Loucy (cell line): Measurements from ENCODE around the gene RPH3AL.

Experiments
- H2AFZ ChIP-seq: fragments of 200-600 bp; sonication (generic); 2 replicates; pipeline ENCODE4 v1.6.0; 2016; ENCODE audit warnings: antibody characterized with exemption, mild to moderate bottlenecking, low read length, moderate library complexity
- H3F3A ChIP-seq: fragments of 200-600 bp; 2 replicates; pipeline ENCODE4 v1.6.0; 2016; ENCODE audit warnings: antibody characterized with exemption, low read depth, mild to moderate bottlenecking
- H3K27me3 ChIP-seq: fragments of 200-600 bp; sonication (generic); 2 replicates; pipeline ENCODE4 v1.6.1; 2014; ENCODE audit warnings: low read length, mild to moderate bottlenecking; ENCODE audit not compliant: insufficient read depth, poor library complexity, severe bottlenecking
- H3K36me3 ChIP-seq: fragments of 200-600 bp; sonication (generic); 2 replicates; pipeline ENCODE4 v1.6.1; 2016; ENCODE audit warnings: low read length; ENCODE audit not compliant: insufficient read depth
- H3K4me1 ChIP-seq: fragments of 200-600 bp; sonication (generic); 2 replicates; pipeline ENCODE4 v1.5.1; 2014; ENCODE audit warnings: low read length, mild to moderate bottlenecking; ENCODE audit not compliant: insufficient read depth, poor library complexity, severe bottlenecking
- H3K4me2 ChIP-seq: fragments of 200-600 bp; sonication (generic); 2 replicates; pipeline ENCODE4 v1.6.0; 2014; ENCODE audit warnings: antibody characterized with exemption, low read length, low read depth, mild to moderate bottlenecking; ENCODE audit not compliant: poor library complexity, severe bottlenecking
- H3K4me3 ChIP-seq: fragments of 200-600 bp; sonication (generic); 2 replicates; pipeline ENCODE4 v1.5.1; 2014; ENCODE audit warnings: low read length, mild to moderate bottlenecking, mixed read lengths; ENCODE audit not compliant: poor library complexity, severe bottlenecking
- H3K79me2 ChIP-seq: fragments of 200-600 bp; sonication (generic); 2 replicates; pipeline ENCODE4 v1.6.1; 2014; ENCODE audit warnings: low read length; ENCODE audit not compliant: insufficient read depth
- H3K9ac ChIP-seq: fragments of 200-600 bp; sonication (generic); 2 replicates; pipeline ENCODE4 v1.6.0; 2014; ENCODE audit warnings: mild to moderate bottlenecking, low read depth, low read length, moderate library complexity; ENCODE audit not compliant: poor library complexity, severe bottlenecking
- H3K9me2 ChIP-seq: fragments of 200-600 bp; sonication (generic); replicated peaks from 2 replicates; pipeline ENCODE4 v1.6.1; 2016; ENCODE audit warnings: low read depth, low read length, mixed read lengths
- H3K9me3 ChIP-seq: fragments of 200-600 bp; sonication (generic); 2 replicates; pipeline ENCODE4 v1.6.1; 2014; ENCODE audit warnings: mild to moderate bottlenecking, antibody characterized with exemption, low read length, low read depth; ENCODE audit not compliant: insufficient read depth
- H4K20me1 ChIP-seq: fragments of 200-600 bp; sonication (generic); 2 replicates; pipeline ENCODE4 v1.6.0; 2014; ENCODE audit warnings: antibody characterized with exemption, low read length, mild to moderate bottlenecking; ENCODE audit not compliant: insufficient read depth, poor library complexity, severe bottlenecking
- EZH2phosphoT487 ChIP-seq: fragments of 200-600 bp; IDR thresholded peaks from 2 replicates; pipeline ENCODE4 v1.6.1; 2018; ENCODE audit warnings: antibody characterized with exemption, mild to moderate bottlenecking, moderate library complexity, borderline replicate concordance
- TF ChIP-seq, protein P1 (sequence below): fragments of 200-600 bp; sonication (generic); conservative IDR thresholded peaks from 2 replicates; pipeline ENCODE4 v1.5.1; 2014; ENCODE audit warnings: mild to moderate bottlenecking, antibody characterized with exemption, low read length

Gene RPH3AL

DNA sequence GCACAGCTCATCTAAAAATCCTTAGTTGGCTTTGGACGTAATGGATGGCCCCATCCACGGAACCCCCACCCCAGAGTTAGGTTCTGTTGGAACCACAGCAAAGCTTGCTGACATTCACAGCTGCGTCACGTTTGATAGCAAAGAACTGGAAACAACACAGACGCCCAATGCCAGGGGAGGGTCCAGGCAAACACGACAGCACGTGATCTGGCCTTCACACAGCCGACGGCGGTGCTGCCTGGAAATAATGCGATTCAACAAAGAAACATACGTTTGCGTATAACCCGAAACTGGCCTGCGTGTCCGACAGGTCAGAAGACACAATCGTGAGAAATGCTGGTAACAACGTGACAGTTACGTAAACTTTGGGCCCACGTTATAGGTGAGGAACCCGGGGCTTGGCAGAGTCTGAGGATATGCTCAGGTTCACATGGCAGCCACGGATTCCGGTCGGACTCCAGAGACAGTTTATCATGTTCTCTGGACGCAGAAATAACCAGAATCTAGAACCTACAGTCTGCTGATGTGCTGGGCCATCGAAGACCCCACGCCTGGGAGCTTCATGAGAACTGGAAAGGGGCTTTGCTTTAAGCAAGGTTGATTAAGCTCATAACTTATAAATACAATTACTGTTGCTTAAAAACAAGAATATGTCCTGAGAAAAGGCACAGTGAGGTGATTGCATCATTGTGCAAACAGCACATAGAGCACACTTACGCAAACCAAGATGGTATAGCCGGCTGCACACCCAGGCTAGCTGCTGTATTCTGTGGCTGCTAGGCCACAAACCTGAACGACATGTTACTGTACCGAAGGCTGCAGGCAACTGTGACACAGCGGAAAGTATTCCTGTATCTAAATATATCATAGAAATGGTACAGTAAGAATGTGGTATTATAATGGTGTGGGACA is 70.4 kb downstream of the RPH3AL start:
- TF ChIP-seq, protein P1, sequence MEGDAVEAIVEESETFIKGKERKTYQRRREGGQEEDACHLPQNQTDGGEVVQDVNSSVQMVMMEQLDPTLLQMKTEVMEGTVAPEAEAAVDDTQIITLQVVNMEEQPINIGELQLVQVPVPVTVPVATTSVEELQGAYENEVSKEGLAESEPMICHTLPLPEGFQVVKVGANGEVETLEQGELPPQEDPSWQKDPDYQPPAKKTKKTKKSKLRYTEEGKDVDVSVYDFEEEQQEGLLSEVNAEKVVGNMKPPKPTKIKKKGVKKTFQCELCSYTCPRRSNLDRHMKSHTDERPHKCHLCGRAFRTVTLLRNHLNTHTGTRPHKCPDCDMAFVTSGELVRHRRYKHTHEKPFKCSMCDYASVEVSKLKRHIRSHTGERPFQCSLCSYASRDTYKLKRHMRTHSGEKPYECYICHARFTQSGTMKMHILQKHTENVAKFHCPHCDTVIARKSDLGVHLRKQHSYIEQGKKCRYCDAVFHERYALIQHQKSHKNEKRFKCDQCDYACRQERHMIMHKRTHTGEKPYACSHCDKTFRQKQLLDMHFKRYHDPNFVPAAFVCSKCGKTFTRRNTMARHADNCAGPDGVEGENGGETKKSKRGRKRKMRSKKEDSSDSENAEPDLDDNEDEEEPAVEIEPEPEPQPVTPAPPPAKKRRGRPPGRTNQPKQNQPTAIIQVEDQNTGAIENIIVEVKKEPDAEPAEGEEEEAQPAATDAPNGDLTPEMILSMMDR, result no peak
- no peak for TF ChIP-seq EZH2phosphoT487
- Histone ChIP-seq H3K9me2 (no peaks in the 10 kb centered on the region), H3K4me2 (no peak overlapping the region), H3K4me3 (no peak overlapping the region), H2AFZ (no peak overlapping the region), H3K79me2 (no peaks in the 10 kb centered on the region), H3K27me3 (no peaks in the 10 kb centered on the region), H3K9me3 (no peaks in the 10 kb centered on the region), H3K36me3 (no peaks in the 10 kb centered on the region), H3K9ac (no peak overlapping the region), H3K4me1 (no peaks in the 10 kb centered on the region), H4K20me1 (no peaks in the 10 kb centered on the region), H3F3A (no peaks in the 10 kb centered on the region)

DNA sequence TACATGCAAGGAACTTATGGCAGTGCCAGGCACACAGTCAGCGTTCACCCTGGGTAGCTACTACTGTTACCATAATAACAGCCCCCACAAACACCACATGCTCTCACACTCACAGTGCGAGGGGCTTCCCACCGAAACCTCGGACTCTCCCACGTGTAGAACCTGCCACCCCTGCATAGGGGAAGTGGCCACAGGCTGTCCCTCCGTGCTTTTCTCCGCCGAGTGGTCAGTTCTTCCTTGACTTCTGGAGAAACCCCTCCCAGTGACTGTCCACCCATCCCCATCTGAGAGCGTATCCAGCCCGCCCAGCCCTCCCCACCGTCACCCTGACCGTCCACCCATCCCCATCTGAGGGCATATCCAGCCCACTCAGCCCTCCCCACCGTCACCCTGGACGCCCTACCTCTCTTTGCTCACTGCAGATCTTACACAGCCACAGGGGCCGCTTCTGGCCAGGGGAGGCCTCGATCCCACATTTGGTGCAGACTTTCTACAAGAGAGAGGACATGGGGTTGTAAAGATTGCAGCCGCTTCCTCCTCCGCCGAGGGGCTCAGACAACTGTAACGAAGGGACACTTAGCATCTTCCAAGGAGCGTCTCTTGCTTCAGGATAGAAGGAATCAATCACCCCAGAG is 71.1 kb downstream of the RPH3AL start:
- no peak for TF ChIP-seq EZH2phosphoT487
- TF ChIP-seq, protein P1, result no peak
- Histone ChIP-seq H2AFZ (no peak overlapping the region), H4K20me1 (no peaks in the 10 kb centered on the region), H3K27me3 (no peaks in the 10 kb centered on the region), H3F3A (no peaks in the 10 kb centered on the region), H3K9ac (no peak overlapping the region), H3K79me2 (no peaks in the 10 kb centered on the region), H3K4me1 (no peaks in the 10 kb centered on the region), H3K36me3 (no peaks in the 10 kb centered on the region), H3K9me2 (no peaks in the 10 kb centered on the region), H3K4me2 (no peak overlapping the region), H3K4me3 (no peak overlapping the region), H3K9me3 (no peaks in the 10 kb centered on the region)

DNA sequence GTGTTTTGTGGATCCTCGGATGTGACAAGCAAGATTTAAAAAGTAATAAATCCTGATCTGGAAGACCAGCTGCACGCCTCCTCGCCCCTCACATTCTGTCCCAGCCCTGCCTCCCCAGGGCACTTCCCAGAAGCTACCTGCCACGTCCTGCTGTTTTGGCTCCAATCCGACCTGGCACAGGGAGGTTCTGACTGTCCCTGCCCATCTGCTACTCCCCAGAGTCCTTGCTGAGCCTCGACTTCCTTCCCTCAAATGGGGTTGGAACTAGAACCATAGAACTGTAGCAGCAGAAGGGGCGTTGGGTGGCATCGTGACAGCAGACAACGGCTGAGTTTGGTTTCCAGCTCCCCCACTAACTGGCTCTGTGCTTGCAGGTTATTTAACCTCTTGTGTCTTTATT is 71.7 kb downstream of the RPH3AL start:
- no peaks in the 10 kb centered on the region for H3K27me3 ChIP-seq
- H3K9me2 ChIP-seq, result no peaks in the 10 kb centered on the region
- H3K4me2 ChIP-seq, result no peak overlapping the region
- H2AFZ ChIP-seq, result no peak overlapping the region
- no peaks in the 10 kb centered on the region for H4K20me1 ChIP-seq
- H3K9ac ChIP-seq, result no peak overlapping the region
- no peaks in the 10 kb centered on the region for H3F3A ChIP-seq
- no peak overlapping the region for H3K4me3 ChIP-seq
- no peak for TF ChIP-seq EZH2phosphoT487
- TF ChIP-seq, protein P1, result no peak
- H3K4me1 ChIP-seq, result no peaks in the 10 kb centered on the region
- H3K9me3 ChIP-seq, result no peaks in the 10 kb centered on the region
- H3K79me2 ChIP-seq, result no peaks in the 10 kb centered on the region
- no peaks in the 10 kb centered on the region for H3K36me3 ChIP-seq
